A673 (cell line): Measurements from ENCODE around the gene ENTREP1. TPM values are rescaled to one million over a fixed set of nuclear protein-coding genes. Genes with fewer than 3 reads are reported as not detected.
"Not testable (repeated sequence)": the region's sequence is repeated elsewhere in the genome, so short reads cannot be mapped to it uniquely, and the experiment has no call there.

Source experiments
- BruUV-seq: library from RNA; stranded (reverse); fragments of 400-500 nt; replicated peaks from 2 replicates; lab custom pipeline; 2021; lab: Mats Ljungman, UMichigan
- CTCF ChIA-PET: fragments of 300-600 bp; sonication (Branson Sonifier 250); formaldehyde crosslinking; loops from one replicate; lab custom pipeline; 2022; ENCODE audit warnings: antibody characterized with exemption; lab: Charles Lee
- POLR2A ChIA-PET: fragments of 300-600 bp; sonication (Branson Sonifier 250); formaldehyde crosslinking; loops from one replicate; lab custom pipeline; 2022; ENCODE audit warnings: antibody characterized with exemption; ENCODE audit not compliant: low non-redundant PET; lab: Charles Lee
- DNase-seq: peaks from one replicate; pipeline ENCODE4 v3.0.0-alpha.2; 2015; ENCODE audit warnings: low spot score
- H3K27ac ChIP-seq: fragments of 200-600 bp; sonication (generic); 2 replicates; pipeline ENCODE4 v1.5.1; 2016; ENCODE audit warnings: mixed run types, low read depth, mild to moderate bottlenecking, mixed read lengths, antibody characterized with exemption, low read length; ENCODE audit not compliant: poor library complexity, severe bottlenecking
- H3K27me3 ChIP-seq: fragments of 200-600 bp; sonication (generic); replicated peaks from 2 replicates; pipeline ENCODE4 v1.6.1; 2017; ENCODE audit warnings: mixed run types, low read depth, mild to moderate bottlenecking, mixed read lengths, antibody characterized with exemption, low read length; ENCODE audit not compliant: insufficient read depth, poor library complexity
- H3K36me3 ChIP-seq: fragments of 200-600 bp; sonication (generic); 2 replicates; pipeline ENCODE4 v1.6.1; 2016; ENCODE audit warnings: mixed run types, mild to moderate bottlenecking, mixed read lengths, antibody characterized with exemption, low read length; ENCODE audit not compliant: insufficient read depth, poor library complexity, severe bottlenecking
- H3K4me1 ChIP-seq: fragments of 200-600 bp; sonication (generic); 2 replicates; pipeline ENCODE4 v1.6.1; 2017; ENCODE audit warnings: mixed run types, mild to moderate bottlenecking, mixed read lengths, antibody characterized with exemption, low read length; ENCODE audit not compliant: insufficient read depth, poor library complexity, severe bottlenecking
- H3K4me3 ChIP-seq: fragments of 200-600 bp; sonication (generic); 2 replicates; pipeline ENCODE4 v1.5.1; 2016; ENCODE audit warnings: low read depth, mixed run types, mild to moderate bottlenecking, mixed read lengths, low read length; ENCODE audit not compliant: poor library complexity, severe bottlenecking
- H3K9me3 ChIP-seq: fragments of 200-600 bp; sonication (generic); 2 replicates; pipeline ENCODE4 v1.6.1; 2016; ENCODE audit warnings: mixed run types, low read depth, mild to moderate bottlenecking, mixed read lengths, antibody characterized with exemption, low read length; ENCODE audit not compliant: poor library complexity, severe bottlenecking
- CTCF ChIP-seq: fragments of 300-800, 200-600 bp; sonication (generic); conservative IDR thresholded peaks from 2 replicates; pipeline ENCODE4 v1.5.1; 2017; ENCODE audit warnings: low read depth, mild to moderate bottlenecking, antibody characterized with exemption, low read length, moderate library complexity, mixed read lengths
- EZH2 ChIP-seq: fragments of 200-600 bp; sonication (generic); IDR thresholded peaks from 2 replicates; pipeline ENCODE4 v1.6.1; 2017; ENCODE audit warnings: borderline replicate concordance, low read depth, mild to moderate bottlenecking, mixed read lengths, antibody characterized with exemption, low read length; ENCODE audit not compliant: poor library complexity, severe bottlenecking
- intact Hi-C: fragments of 100-400 bp; cut with micrococcal nuclease; formaldehyde crosslinking; loops from one replicate; pipeline ENCODE4 v1.10.0; 2022; ENCODE audit not compliant: unreplicated experiment
- total RNA-seq: library from RNA; stranded (reverse); gene quantifications from 2 replicates; pipeline ENCODE4 v1.2.3, GENCODE V29; 2021

Gene ENTREP1
- total RNA-seq, 1 experiment from 2014 or later, result not detected

GRCh38 chr9:69299826-69300225 is 25.2 kb upstream of the ENTREP1 start:
- no peaks in the 10 kb centered on the region for H3K4me1 ChIP-seq
- no peaks in the 10 kb centered on the region for H3K9me3 ChIP-seq
- ChIA-PET CTCF (no interaction called here), POLR2A (no interaction called here)
- no TSS peak for BruUV-seq
- no peak overlapping the region for H3K27ac ChIP-seq
- H3K4me3 ChIP-seq, result no peak overlapping the region
- H3K36me3 ChIP-seq, result no peaks in the 10 kb centered on the region
- H3K27me3 ChIP-seq, result no peaks in the 10 kb centered on the region
- intact Hi-C loops, result no loop called here
- no peak for TF ChIP-seq CTCF
- TF ChIP-seq EZH2, result no peak
- DNase-seq, result no peak

- ChIA-PET CTCF (no interaction called here), POLR2A (no interaction called here)
- BruUV-seq, result no TSS peak
- Histone ChIP-seq H3K9me3 (no peaks in the 10 kb centered on the region), H3K27ac (no peak overlapping the region), H3K4me1 (no peaks in the 10 kb centered on the region), H3K36me3 (no peaks in the 10 kb centered on the region), H3K4me3 (no peak overlapping the region), H3K27me3 (no peaks in the 10 kb centered on the region)
- intact Hi-C loops, result no loop called here
- DNase-seq, result no peak
- TF ChIP-seq CTCF (no peak), EZH2 (no peak)
Measured at GRCh38 chr9:69303331-69303730, 21.7 kb upstream of the ENTREP1 start.

- H3K9me3 ChIP-seq, H3K4me3 ChIP-seq, H3K27me3 ChIP-seq, POLR2A ChIA-PET, H3K4me1 ChIP-seq, H3K27ac ChIP-seq, DNase-seq, BruUV-seq, CTCF ChIA-PET, H3K36me3 ChIP-seq, intact Hi-C loops: not testable (repeated sequence)
Measured at GRCh38 chr9:69306895-69307445, 18.0 kb upstream of the ENTREP1 start.
